ENCODE measurements around the gene DAB2. TPM values are rescaled to one million over a fixed set of nuclear protein-coding genes. Genes with fewer than 3 reads are reported as not detected.
A peak's percentile ranks its signal among the peaks of the same experiment; 100 is the strongest.

DAB2 gene
- total RNA-seq, result 10 to 100 TPM in 3 of 4 donors, 1 to 10 TPM in 1; 7.2 to 18.5 (median 16.3) TPM

DNA sequence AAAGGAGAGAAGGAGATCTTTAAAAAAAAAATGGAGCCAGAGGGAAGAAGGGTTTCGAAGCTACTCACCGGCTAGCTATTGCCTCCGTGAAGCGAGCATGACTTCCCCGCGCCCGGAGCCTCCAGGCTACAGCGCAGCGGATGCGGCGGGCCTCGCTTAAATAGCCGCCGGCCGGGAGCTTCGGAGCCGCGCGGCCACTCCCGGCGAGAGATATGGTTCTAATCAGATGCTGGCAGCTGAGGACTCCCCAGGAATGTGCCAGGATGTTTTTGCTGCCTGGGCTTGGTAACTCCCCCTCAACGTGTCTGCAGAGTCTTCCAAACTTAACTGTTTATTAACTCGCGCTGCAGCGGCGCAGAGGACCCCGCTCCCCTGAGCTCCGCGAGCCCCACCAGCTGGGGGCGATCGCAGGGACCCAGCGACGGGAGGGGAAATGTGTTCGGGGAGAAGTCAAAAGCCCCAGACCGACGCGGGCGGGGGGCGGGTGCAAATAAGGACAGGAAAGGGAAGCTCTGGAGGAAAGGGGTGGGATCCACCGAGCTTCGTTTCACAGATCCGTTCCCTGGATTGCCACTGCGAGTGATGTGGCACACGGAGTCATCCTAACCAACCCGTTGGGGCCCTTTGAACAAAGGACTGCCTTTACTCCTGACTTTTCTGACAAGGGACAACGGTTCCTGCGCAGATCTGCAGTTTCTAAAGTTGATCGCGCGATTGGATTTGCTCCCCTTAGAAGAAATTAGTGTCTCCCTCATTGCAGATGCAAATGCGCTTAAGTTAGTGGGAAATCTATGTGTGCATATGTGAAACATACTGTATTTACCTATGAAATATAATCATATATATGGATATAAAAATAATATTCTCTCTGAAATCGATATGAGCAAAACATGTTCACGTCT, at the start of gene DAB2:
TSS of gene DAB2 (minus strand) at position 245 of the 902 bp plus-strand sequence. CDS start 30,660 bp downstream, outside the sequence.
- no peaks in the 10 kb centered on the region for H3K36me3 ChIP-seq
- TF ChIP-seq, protein P1, sequence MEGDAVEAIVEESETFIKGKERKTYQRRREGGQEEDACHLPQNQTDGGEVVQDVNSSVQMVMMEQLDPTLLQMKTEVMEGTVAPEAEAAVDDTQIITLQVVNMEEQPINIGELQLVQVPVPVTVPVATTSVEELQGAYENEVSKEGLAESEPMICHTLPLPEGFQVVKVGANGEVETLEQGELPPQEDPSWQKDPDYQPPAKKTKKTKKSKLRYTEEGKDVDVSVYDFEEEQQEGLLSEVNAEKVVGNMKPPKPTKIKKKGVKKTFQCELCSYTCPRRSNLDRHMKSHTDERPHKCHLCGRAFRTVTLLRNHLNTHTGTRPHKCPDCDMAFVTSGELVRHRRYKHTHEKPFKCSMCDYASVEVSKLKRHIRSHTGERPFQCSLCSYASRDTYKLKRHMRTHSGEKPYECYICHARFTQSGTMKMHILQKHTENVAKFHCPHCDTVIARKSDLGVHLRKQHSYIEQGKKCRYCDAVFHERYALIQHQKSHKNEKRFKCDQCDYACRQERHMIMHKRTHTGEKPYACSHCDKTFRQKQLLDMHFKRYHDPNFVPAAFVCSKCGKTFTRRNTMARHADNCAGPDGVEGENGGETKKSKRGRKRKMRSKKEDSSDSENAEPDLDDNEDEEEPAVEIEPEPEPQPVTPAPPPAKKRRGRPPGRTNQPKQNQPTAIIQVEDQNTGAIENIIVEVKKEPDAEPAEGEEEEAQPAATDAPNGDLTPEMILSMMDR (IDR thresholded peaks at IDR 0.05 in 4 of 5, conservative IDR thresholded peaks at IDR 0.05 in 1 of 5), result peak; percentile 5 to 51 (median 34)
- TF ChIP-seq POLR2A (IDR thresholded peaks at IDR 0.05), result peak; percentile 50 to 74
- peak; percentile 59 to 76 for DNase-seq
- peak; percentile 64 to 77 for ATAC-seq
- peaks cover 32 to 38% of the 10 kb centered on the region in 2 donors for H3K4me1 ChIP-seq
- no peaks in the 10 kb centered on the region for H3K9me3 ChIP-seq
- H3K27ac ChIP-seq, result peak within 1 kb of the TSS; percentile 75 to 83 (median 82)
- H3K4me3 ChIP-seq, result peak within 1 kb of the TSS; percentile 52 to 71 (median 64)
- H3K27me3 ChIP-seq, result peaks cover 0 to 14% (median 3%) of the 10 kb centered on the region in 3 donors
- intact Hi-C loops (cut with DNase I; ENCODE audit: low total_unique reads) (loop anchor here (5.0 kb wide), 1 partner anchor 92 kb away; no protein-coding TSS in a partner anchor), in situ Hi-C loops (cut with MboI; ENCODE audit: low sequenced_read_pairs in 4 of 4) (no loop called here)

DNA sequence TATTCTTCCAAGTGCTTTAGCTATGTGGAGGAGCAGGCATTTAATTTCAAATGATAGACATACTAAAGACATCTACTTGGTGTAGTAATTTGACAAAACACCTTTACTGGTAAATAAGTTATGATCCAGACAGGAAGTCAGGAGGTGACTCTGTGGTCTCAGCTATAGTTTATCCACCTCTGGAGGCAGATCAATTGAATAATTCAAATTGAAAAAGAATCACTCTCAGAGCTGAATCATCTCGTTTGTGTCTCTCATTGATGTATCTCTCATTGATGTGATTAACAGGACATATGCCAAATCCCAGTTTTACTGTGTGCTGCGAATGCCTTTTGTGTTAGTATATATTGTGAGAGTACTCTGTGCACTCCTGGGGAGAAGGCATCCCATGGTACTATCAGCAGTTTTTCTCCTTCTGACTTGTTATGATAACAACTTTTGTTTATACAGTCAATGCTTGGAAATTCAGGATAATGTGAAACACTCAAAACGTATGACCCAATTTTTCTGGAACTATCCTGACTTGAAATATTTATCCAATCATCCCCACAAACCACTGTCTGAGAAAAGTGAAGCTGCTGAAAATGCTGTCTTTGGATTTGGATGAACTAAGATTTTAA, 48.5 kb upstream of the DAB2 start:
- DNase-seq (no peak), ATAC-seq (no peak)
- no peak overlapping the region for H3K27ac ChIP-seq
- in situ Hi-C loops (cut with MboI; ENCODE audit: low sequenced_read_pairs in 4 of 4) (no loop called here), intact Hi-C loops (cut with DNase I; ENCODE audit: low total_unique reads) (no loop called here)
- H3K4me1 ChIP-seq, result no peaks in the 10 kb centered on the region
- H3K27me3 ChIP-seq, result peaks cover 0 to 6% (median 0%) of the 10 kb centered on the region in 3 donors
- H3K4me3 ChIP-seq, result no peak overlapping the region
- no peaks in the 10 kb centered on the region for H3K36me3 ChIP-seq
- H3K9me3 ChIP-seq, result no peaks in the 10 kb centered on the region
- TF ChIP-seq, protein P1 (IDR thresholded peaks at IDR 0.05 in 4 of 5, conservative IDR thresholded peaks at IDR 0.05 in 1 of 5), result no peak
- no peak for TF ChIP-seq POLR2A (IDR thresholded peaks at IDR 0.05)

DNA sequence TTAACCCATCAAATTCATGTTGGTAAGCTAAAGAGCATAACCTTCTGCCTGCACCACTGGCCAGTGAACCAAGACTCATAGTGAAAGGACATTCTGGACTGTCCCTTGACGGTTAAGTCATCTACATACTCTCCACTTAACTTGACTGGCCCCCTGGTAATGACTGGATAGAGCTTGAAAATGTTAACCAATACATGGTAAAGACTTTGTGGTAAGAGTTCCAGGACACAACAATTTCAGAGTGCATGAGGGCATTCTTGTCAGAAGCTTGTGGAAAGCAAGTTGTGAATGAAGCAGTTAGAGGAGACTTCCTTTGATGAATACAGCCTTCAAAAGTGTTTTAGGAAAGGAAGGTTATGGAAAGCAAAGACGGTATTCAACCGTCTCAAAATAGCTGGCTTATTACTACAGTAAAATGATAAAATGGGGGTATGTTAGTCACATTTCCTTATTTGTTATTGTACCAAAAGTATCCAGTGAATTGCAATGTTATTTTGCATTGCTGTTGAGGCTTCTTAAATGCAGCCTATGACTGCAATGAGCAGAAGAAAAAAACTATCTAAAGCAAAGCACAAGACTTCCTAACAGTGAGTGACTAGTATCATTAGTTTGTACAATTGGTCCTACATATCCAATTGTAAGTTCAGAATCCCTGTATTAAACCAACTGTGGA, 47.2 kb upstream of the DAB2 start:
- intact Hi-C loops (cut with DNase I; ENCODE audit: low total_unique reads) (no loop called here), in situ Hi-C loops (cut with MboI; ENCODE audit: low sequenced_read_pairs in 4 of 4) (no loop called here)
- ATAC-seq, result no peak
- Histone ChIP-seq H3K27ac (no peak overlapping the region), H3K36me3 (no peaks in the 10 kb centered on the region), H3K27me3 (peaks cover 0 to 6% (median 0%) of the 10 kb centered on the region in 3 donors), H3K9me3 (no peaks in the 10 kb centered on the region), H3K4me3 (no peak overlapping the region), H3K4me1 (no peaks in the 10 kb centered on the region)
- DNase-seq, result no peak
- no peak for TF ChIP-seq POLR2A (IDR thresholded peaks at IDR 0.05)
- TF ChIP-seq, protein P1 (IDR thresholded peaks at IDR 0.05 in 4 of 5, conservative IDR thresholded peaks at IDR 0.05 in 1 of 5), result no peak

DNA sequence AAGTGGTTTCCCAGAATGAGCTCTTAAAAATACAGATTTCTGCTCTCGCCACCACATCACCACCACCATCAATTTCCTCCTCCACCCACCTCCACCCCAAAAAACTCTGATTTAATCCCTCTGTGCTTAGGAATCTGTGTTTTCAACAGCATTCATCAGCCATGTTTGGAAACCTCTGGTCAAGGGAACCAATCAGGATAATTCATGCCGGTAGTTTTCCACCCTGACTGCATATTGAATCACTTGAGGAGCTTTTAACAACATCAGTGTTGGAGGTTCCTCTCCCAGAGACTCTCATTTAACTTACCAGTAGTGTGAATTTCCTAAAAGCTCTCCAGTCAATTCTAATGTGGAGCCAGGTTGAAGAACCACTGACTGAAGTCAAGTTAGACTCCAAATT, 46.0 kb upstream of the DAB2 start:
- TF ChIP-seq, protein P1 (IDR thresholded peaks at IDR 0.05 in 4 of 5, conservative IDR thresholded peaks at IDR 0.05 in 1 of 5), result no peak
- TF ChIP-seq POLR2A (IDR thresholded peaks at IDR 0.05), result no peak
- intact Hi-C loops (cut with DNase I; ENCODE audit: low total_unique reads), result no loop called here
- no peak overlapping the region for H3K4me3 ChIP-seq

More for the DNA sequence above, 46.0 kb upstream of the DAB2 start:
- DNase-seq, result no peak
- H3K36me3 ChIP-seq, result no peaks in the 10 kb centered on the region
- in situ Hi-C loops (cut with MboI; ENCODE audit: low sequenced_read_pairs in 4 of 4), result no loop called here
- no peaks in the 10 kb centered on the region for H3K9me3 ChIP-seq
- ATAC-seq, result no peak
- no peak overlapping the region for H3K27ac ChIP-seq
- peaks cover 0 to 6% (median 0%) of the 10 kb centered on the region in 3 donors for H3K27me3 ChIP-seq
- H3K4me1 ChIP-seq, result peaks cover 0 to 3% of the 10 kb centered on the region in 2 donors

Measured in gastrocnemius medialis (tissue), 4 donors.